Astrocyte of the cerebellum (primary cell): ENCODE results near the gene PDGFC.

Source experiments
- DNase-seq: peaks from one replicate; pipeline ENCODE4 v3.0.0-alpha.2; 2011; ENCODE audit warnings: low read depth
- H3K4me3 ChIP-seq: 2 replicates; pipeline ENCODE4 v1.5.1; 2011; ENCODE audit warnings: mild to moderate bottlenecking, low read depth, low read length, moderate library complexity
- CTCF ChIP-seq: IDR thresholded peaks from 2 replicates; pipeline ENCODE4 v1.5.1; 2012; ENCODE audit warnings: low read length, low read depth, moderate library complexity, mild to moderate bottlenecking; ENCODE audit errors: missing control alignments
- in situ Hi-C: cut with HindIII; loops from 2 replicates; pipeline ENCODE4 v1.10.0; 2017; ENCODE audit warnings: low sequenced_read_pairs

The PDGFC gene

GRCh38 chr4:156767911-156768415 lies 203.6 kb downstream of the PDGFC start:
- no peak overlapping the region for H3K4me3 ChIP-seq
- no peak for TF ChIP-seq CTCF
- in situ Hi-C loops: no loop called here
- no peak for DNase-seq

- no peak overlapping the region for H3K4me3 ChIP-seq
- in situ Hi-C loops: no loop called here
- DNase-seq: no peak
- TF ChIP-seq CTCF: no peak
Measured at GRCh38 chr4:156766846-156767245, 204.8 kb downstream of the PDGFC start.

GRCh38 chr4:156765277-156765676 lies 206.3 kb downstream of the PDGFC start:
- no peak overlapping the region for H3K4me3 ChIP-seq
- in situ Hi-C loops: no loop called here
- no peak for TF ChIP-seq CTCF
- DNase-seq: no peak

GRCh38 chr4:156764846-156765245 lies 206.8 kb downstream of the PDGFC start:
- no peak for DNase-seq
- in situ Hi-C loops: no loop called here
- H3K4me3 ChIP-seq: no peak overlapping the region
- no peak for TF ChIP-seq CTCF

- DNase-seq: peak; percentile 63
- in situ Hi-C loops: no loop called here
- TF ChIP-seq CTCF: no peak
- no peak overlapping the region for H3K4me3 ChIP-seq
Measured at GRCh38 chr4:156764145-156764544, 207.5 kb downstream of the PDGFC start.

- in situ Hi-C loops: no loop called here
- no peak for TF ChIP-seq CTCF
- H3K4me3 ChIP-seq: no peak overlapping the region
- DNase-seq: no peak
Measured at GRCh38 chr4:156763511-156763910, 208.1 kb downstream of the PDGFC start.

GRCh38 chr4:156762851-156763250 lies 208.7 kb downstream of the PDGFC start:
- no peak for DNase-seq
- TF ChIP-seq CTCF: no peak
- in situ Hi-C loops: no loop called here
- no peak overlapping the region for H3K4me3 ChIP-seq
